ENCODE results near the gene PDRG1. TPM values are rescaled to one million over a fixed set of nuclear protein-coding genes. Genes with fewer than 3 reads are reported as not detected.

Gene PDRG1
- total and polyA plus RNA-seq, 12 donors, result 6.4 to 12.8 (median 7.5) TPM

DNA sequence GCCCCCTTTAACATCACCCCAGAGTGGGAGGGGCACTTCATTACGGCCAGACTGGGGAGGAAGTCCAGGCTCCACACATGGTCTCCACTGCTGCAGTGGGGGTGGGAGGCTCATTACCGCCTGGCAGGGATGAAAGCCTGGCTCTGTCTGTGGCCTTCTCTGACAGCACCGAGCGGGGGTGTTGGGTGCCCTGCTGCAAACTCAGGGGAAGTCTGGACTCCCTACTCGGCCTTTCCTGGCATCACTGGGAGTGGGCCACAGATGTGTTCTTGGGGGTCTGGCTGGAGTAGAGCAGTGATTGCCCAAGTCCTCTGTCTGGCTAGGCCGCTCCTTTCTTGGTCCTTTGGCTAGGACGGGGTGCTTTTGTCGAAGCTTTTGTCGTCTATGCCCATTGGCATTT is 54.3 kb downstream of the PDRG1 start:
- ATAC-seq (no peak), DNase-seq (no peak)
- WGBS, 2 donors, result 77% methylated on average over 9 of the region's 9 CpGs
- H3K36me3 ChIP-seq, result no peaks in the 10 kb centered on the region
- no peak overlapping the region for H3K4me3 ChIP-seq
- H3K27ac ChIP-seq, result no peak overlapping the region
- H3K27me3 ChIP-seq, result no peaks in the 10 kb centered on the region
- peaks cover 0 to 12% (median 6%) of the 10 kb centered on the region in 9 donors for H3K4me1 ChIP-seq
- no peak for TF ChIP-seq CTCF (IDR thresholded peaks at IDR 0.05)
- intact Hi-C loops (cut with DNase I), result no loop called here
- no peaks in the 10 kb centered on the region for H3K9me3 ChIP-seq

GRCh38 chr20:31896049-31896448 is 55.8 kb downstream of the PDRG1 start:
- ATAC-seq (no peak), DNase-seq (no peak)
- Histone ChIP-seq H3K4me1 (peaks cover 0 to 12% (median 6%) of the 10 kb centered on the region in 9 donors), H3K27me3 (peaks cover 0 to 6% (median 0%) of the 10 kb centered on the region in 7 donors), H3K27ac (peak overlapping the region in 3 of 10 donors; percentile 71 to 83 (median 79)), H3K36me3 (no peaks in the 10 kb centered on the region), H3K4me3 (no peak overlapping the region), H3K9me3 (no peaks in the 10 kb centered on the region)
- 92% methylated on average over 9 of the region's 9 CpGs for WGBS, 2 donors
- intact Hi-C loops (cut with DNase I), result no loop called here
- TF ChIP-seq CTCF (IDR thresholded peaks at IDR 0.05), result no peak

GRCh38 chr20:31894980-31895675 is 56.7 kb downstream of the PDRG1 start:
- Histone ChIP-seq H3K4me1 (peaks cover 0 to 12% (median 6%) of the 10 kb centered on the region in 9 donors), H3K27ac (peak overlapping the region in 7 of 10 donors; percentile 5 to 83 (median 71)), H3K9me3 (no peaks in the 10 kb centered on the region), H3K4me3 (no peak overlapping the region), H3K36me3 (no peaks in the 10 kb centered on the region), H3K27me3 (peaks cover 0 to 6% (median 0%) of the 10 kb centered on the region in 7 donors)
- intact Hi-C loops (cut with DNase I), result no loop called here
- WGBS, 2 donors, result 47 to 50% methylated on average over 8 of the region's 8 CpGs
- no peak for TF ChIP-seq CTCF (IDR thresholded peaks at IDR 0.05)
- DNase-seq, result peak in 1 of 2 donors; percentile 88
- ATAC-seq, result peak; percentile 89 to 99 (median 98)

Other genes with a start within 250 kb of the PDRG1 start
- 10 to 100 TPM; 34.7 to 97.4 (median 45.9) TPM for gene BCL2L1, start 229.2 kb downstream of the PDRG1 start, total RNA-seq
- gene BCL2L1, start 229.2 kb downstream of the PDRG1 start, polyA plus RNA-seq, result 100 to 1,000 TPM in 1 of 2 donors, 10 to 100 TPM in 1; 35.2 to 128 TPM
- 1 to 10 TPM in 4 of 10 donors, under 1 TPM in 6; 0.17 to 9.6 (median 0.85) TPM for gene TPX2, start 212.8 kb downstream of the PDRG1 start, total RNA-seq
- gene TPX2, start 212.8 kb downstream of the PDRG1 start, polyA plus RNA-seq, result under 1 TPM; 0.29 to 0.72 TPM
- gene MYLK2, start 132.7 kb downstream of the PDRG1 start, total RNA-seq, result 1 to 10 TPM in 1 of 10 donors, under 1 TPM in 8, not detected in 1; 0.06 to 2.1 (median 0.28) TPM
- under 1 TPM in 1 of 2 donors, not detected in 1; 0.16 TPM for gene MYLK2, start 132.7 kb downstream of the PDRG1 start, polyA plus RNA-seq
- gene FOXS1, start 106.4 kb downstream of the PDRG1 start, total RNA-seq, result 1 to 10 TPM; 1.4 to 6.5 (median 2.5) TPM
- 1 to 10 TPM; 6.0 to 7.5 TPM for gene FOXS1, start 106.4 kb downstream of the PDRG1 start, polyA plus RNA-seq
- gene DUSP15, start 81.5 kb downstream of the PDRG1 start, total RNA-seq, result 1 to 10 TPM; 1.7 to 7.2 (median 5.0) TPM
- 1 to 10 TPM in 1 of 2 donors, under 1 TPM in 1; 0.90 to 6.0 TPM for gene DUSP15, start 81.5 kb downstream of the PDRG1 start, polyA plus RNA-seq
- under 1 TPM in 1 of 10 donors, not detected in 9; 0.15 TPM for gene TTLL9, start 81.4 kb downstream of the PDRG1 start, total RNA-seq
- gene TTLL9, start 81.4 kb downstream of the PDRG1 start, polyA plus RNA-seq, result under 1 TPM; 0.03 to 0.07 TPM
- not detected for gene XKR7, start 16.1 kb upstream of the PDRG1 start, total RNA-seq
- gene XKR7, start 16.1 kb upstream of the PDRG1 start, polyA plus RNA-seq, result not detected
- gene CCM2L, start 58.4 kb upstream of the PDRG1 start, total RNA-seq, result 10 to 100 TPM in 1 of 10 donors, 1 to 10 TPM in 9; 4.9 to 10.7 (median 7.4) TPM
- gene CCM2L, start 58.4 kb upstream of the PDRG1 start, polyA plus RNA-seq, result 10 to 100 TPM; 12.9 to 26.8 TPM
- gene HCK, start 100.2 kb upstream of the PDRG1 start, total RNA-seq, result 10 to 100 TPM in 1 of 10 donors, 1 to 10 TPM in 9; 1.6 to 22.9 (median 3.0) TPM
- gene HCK, start 100.2 kb upstream of the PDRG1 start, polyA plus RNA-seq, result 1 to 10 TPM; 2.3 to 3.7 TPM
- 10 to 100 TPM; 27.9 to 36.0 (median 31.6) TPM for gene TM9SF4, start 157.7 kb upstream of the PDRG1 start, total RNA-seq
- gene TM9SF4, start 157.7 kb upstream of the PDRG1 start, polyA plus RNA-seq, result 10 to 100 TPM; 19.2 to 21.1 TPM